Mesodermal cell (in vitro differentiated cells): ENCODE data around the gene KCNAB3.
A peak's percentile ranks its signal among the peaks of the same experiment; 100 is the strongest.
"Not testable (repeated sequence)": the region's sequence is repeated elsewhere in the genome, so short reads cannot be mapped to it uniquely, and the experiment has no call there.

Experiments
- H3K27ac ChIP-seq: 2 replicates; pipeline ENCODE4 v1.7.0; 2013; ENCODE audit warnings: mild to moderate bottlenecking, low read depth, low read length, moderate library complexity; ENCODE audit not compliant: severe bottlenecking
- H3K36me3 ChIP-seq: 2 replicates; pipeline ENCODE4 v1.7.1; 2013; ENCODE audit warnings: mild to moderate bottlenecking, low read length, moderate library complexity; ENCODE audit not compliant: control insufficient read depth, insufficient read depth
- H3K4me1 ChIP-seq: one replicate; pipeline ENCODE4 v1.7.1; 2013; ENCODE audit warnings: mild to moderate bottlenecking, low read length; ENCODE audit not compliant: insufficient read depth, control insufficient read depth, poor library complexity, severe bottlenecking
- H3K4me3 ChIP-seq: 2 replicates; pipeline ENCODE4 v1.7.0; 2013; ENCODE audit warnings: low read length, control low read depth, mild to moderate bottlenecking; ENCODE audit not compliant: insufficient read depth, poor library complexity, severe bottlenecking; ENCODE audit errors: extremely low read depth
- H3K9me3 ChIP-seq: 2 replicates; pipeline ENCODE4 v1.7.1; 2013; ENCODE audit warnings: mild to moderate bottlenecking, low read length, moderate library complexity; ENCODE audit not compliant: control insufficient read depth
- WGBS, 2 experiments: methylation state at CpG; one replicate each; pipeline ENCODE4 v1.1.5; 2013; ENCODE audit warnings: missing lambda C conversion rate in 2 of 2; ENCODE audit not compliant: insufficient coverage in 2 of 2; 5-methylcytosine and 5-hydroxymethylcytosine counted together

Gene KCNAB3

DNA sequence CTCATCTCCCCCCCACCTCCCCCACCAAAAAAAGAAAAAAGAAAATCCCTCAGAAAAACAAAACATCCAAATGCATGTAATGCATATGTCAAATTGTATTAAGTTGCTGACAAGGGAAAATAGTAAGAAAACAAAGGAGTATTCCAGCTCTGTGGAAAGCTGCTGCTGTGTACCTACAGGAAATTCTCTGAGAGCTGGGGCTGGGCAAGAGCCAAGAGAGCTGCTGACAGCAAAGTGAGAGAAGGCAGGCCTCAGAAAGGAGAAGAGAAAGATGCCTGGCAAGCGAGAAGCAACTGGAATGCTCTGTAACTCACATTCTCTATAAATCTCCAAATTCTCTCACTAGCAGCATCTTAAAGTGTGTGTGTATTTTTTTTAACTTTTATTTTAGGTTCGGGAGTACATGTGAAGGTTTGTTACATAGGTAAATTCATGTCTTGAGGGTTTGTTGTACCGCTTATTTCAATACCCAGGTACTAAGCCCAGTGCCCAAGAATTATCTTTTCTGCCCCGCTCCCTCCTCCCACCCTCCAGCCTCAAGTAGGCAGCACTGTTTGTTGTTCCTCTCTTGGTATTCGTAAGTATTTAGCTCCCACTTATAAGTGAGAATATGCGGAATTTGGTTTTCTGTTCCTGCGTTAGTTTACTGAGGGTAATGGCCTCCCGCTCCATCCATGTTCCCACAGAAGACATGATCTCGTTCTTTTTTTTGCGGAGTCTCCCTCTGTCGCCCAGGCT is 26.7 kb upstream of the KCNAB3 start:
- H3K27ac ChIP-seq = peak overlapping the region; percentile 66
- H3K4me3 ChIP-seq = no peak overlapping the region
- no peaks in the 10 kb centered on the region for H3K36me3 ChIP-seq
- no peaks in the 10 kb centered on the region for H3K9me3 ChIP-seq
- peaks cover 3% of the 10 kb centered on the region for H3K4me1 ChIP-seq
- 89 to 91% methylated on average over 5 to 6 of the region's 11 CpGs for WGBS, 2 experiments

DNA sequence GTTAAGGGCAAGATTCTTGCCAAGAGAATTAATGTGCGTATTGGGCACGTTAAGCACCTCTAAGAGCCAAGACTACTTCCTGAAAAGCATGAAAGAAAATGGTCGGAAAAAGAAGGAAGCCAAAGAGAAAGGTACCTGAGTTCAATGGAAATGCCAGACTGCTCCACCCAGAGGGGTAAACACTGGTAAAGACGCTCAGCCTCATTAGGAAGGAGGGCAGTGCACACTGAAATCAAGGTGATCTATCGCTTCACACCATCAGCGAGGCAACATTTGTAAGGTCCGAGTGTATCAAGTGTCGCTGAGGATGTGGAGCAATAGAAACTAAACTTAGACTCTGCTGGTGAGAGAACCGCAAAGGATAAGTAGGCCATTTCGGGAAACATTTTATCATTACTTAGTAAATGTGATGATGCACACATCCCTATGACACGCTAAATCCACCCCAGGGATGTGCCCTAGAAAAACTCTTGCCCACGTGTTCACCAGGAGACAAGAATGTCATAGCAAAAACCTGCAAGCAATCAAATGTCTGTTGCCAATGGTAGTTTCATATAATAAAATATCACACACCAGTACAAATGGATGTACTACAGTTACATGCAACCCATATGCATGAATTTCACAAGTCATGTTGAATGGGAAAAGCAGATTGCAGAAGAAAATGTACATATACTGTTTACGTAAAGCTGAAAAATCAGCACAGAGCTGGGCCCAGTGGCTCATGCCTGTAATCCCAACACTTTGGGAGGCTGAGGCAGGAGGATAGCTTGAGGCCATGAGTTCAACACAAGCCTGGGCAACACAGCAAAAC is 26.0 kb upstream of the KCNAB3 start:
- no peak overlapping the region for H3K27ac ChIP-seq
- H3K9me3 ChIP-seq = no peaks in the 10 kb centered on the region
- H3K4me3 ChIP-seq = no peak overlapping the region
- H3K4me1 ChIP-seq = peaks cover 3% of the 10 kb centered on the region
- H3K36me3 ChIP-seq = no peaks in the 10 kb centered on the region
- 91 to 96% methylated on average over 9 of the region's 13 CpGs for WGBS, 2 experiments

DNA sequence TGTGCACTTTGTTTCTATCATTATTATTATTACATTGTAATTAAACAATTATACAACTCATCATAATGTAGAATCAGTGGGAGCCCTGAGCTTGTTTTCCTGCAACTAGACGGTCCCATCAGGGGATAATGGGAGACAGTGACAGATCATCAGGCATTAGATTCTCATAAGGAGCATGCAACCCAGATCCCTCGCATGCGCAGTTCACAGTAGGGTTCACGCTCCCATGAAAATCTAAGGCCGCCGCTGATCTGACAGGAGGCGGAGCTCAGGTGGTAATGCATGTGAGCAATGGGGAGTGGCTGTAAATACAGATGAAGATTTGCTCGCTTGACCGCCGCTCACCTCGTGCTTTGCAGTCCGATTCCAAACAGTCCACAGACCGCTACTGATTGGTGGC is 23.6 kb upstream of the KCNAB3 start:
- H3K9me3 ChIP-seq, H3K4me1 ChIP-seq, H3K4me3 ChIP-seq, H3K27ac ChIP-seq: not testable (repeated sequence)
- H3K36me3 ChIP-seq = peaks cover 17% of the 10 kb centered on the region
- 97% methylated on average over 11 to 12 of the region's 13 CpGs for WGBS, 2 experiments

DNA sequence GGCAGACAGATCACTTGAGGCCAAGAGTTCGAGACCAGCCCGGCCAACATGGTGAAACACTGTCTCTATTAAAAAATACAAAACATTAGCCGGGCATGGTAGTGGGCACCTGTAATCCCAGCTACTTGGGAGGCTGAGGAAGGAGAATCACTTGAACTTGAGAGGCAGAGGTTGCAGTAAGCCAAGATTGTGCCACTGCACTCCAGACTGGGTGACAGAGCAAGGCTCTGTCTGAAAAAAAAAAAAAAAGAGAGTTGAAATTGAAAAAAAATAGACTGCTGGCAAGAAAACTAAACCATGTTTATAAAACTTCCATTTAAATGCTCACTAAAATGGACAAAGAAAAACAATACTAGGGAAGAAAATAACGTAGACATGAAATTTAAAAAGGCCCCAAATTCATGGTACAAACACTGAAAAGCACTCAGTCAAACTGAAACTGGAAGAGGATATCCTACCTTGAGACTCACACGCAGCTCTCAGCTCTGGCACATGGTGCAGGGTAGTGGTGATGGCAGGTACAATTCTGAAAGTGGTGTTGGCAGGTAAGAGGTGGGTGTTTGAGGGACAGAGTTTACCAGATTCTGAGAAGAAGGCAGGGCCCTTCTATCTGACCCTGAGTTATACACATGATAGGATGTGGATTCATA is 21.6 kb upstream of the KCNAB3 start:
- no peak overlapping the region for H3K27ac ChIP-seq
- H3K36me3 ChIP-seq = peaks cover 37% of the 10 kb centered on the region
- 86 to 96% methylated on average over 2 of the region's 5 CpGs for WGBS, 2 experiments
- H3K4me1 ChIP-seq = no peaks in the 10 kb centered on the region
- no peaks in the 10 kb centered on the region for H3K9me3 ChIP-seq
- no peak overlapping the region for H3K4me3 ChIP-seq

DNA sequence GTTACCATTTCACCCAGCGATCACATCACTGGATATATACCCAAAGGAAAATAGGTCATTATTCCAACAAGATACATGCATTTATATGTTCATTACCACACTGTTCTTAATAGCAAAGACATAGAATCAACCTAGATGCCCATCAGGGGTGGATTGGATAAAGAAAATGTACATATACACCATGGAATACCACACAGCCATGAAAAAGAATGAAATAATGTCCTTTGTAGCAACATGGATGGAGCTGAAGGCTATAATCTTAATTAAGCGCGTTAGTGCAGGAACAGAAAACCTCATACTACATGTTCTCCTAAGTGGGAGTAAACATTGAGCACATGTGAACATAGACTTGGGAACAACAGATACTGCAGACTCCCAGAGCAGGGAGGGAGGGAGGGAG is 20.9 kb upstream of the KCNAB3 start:
- H3K27ac ChIP-seq = no peak overlapping the region
- H3K36me3 ChIP-seq = peaks cover 44% of the 10 kb centered on the region
- H3K4me1 ChIP-seq = no peaks in the 10 kb centered on the region
- WGBS, 2 experiments = 100% methylated on average over 1 of the region's 3 CpGs; no CpG with 5 or more reads in 1 of the 2 experiments
- H3K9me3 ChIP-seq = no peaks in the 10 kb centered on the region
- H3K4me3 ChIP-seq = no peak overlapping the region

DNA sequence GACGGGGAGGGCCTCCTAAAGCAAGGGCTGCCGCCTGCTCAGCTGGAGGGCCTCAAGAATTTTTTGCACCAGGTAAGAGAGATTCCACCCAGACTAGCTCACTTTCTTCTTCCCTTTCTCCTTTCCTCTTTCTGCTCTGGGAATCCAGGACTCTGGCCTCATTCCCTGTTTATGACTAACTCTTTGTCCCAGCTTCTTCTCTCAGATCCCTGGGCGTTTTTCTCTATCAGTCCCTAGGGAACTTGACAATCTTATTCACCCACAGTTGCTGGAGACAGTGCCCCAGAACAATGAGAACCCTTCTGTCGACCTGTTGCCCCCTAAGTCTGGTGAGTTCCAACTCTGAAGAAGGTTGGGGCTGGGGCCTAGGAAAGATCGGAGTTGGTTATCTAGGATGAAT is 18.0 kb upstream of the KCNAB3 start:
- H3K27ac ChIP-seq = no peak overlapping the region
- H3K9me3 ChIP-seq = no peaks in the 10 kb centered on the region
- H3K4me3 ChIP-seq = no peak overlapping the region
- no peaks in the 10 kb centered on the region for H3K4me1 ChIP-seq
- peaks cover 68% of the 10 kb centered on the region for H3K36me3 ChIP-seq
- 86 to 92% methylated on average over 4 to 5 of the region's 5 CpGs for WGBS, 2 experiments

DNA sequence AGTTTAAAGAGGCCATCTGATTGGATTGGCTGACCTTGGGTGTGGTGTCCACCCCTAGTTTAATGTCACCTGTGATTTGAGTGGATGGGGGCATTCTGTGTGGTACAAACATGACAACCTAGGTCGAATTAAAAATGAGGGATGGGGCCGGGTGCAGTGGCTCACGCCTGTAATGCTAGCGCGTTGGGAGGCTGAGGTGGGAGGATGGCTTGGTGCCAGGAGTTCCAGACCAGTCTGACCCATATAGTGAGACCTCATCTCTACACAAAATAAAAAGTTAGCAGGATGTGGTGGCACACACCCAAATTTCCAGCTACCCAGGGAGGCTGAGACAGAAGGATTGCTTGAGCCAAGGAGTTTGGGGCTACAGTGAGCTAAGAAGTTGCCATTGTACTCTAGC is 16.8 kb upstream of the KCNAB3 start:
- 90 to 93% methylated on average over 2 to 3 of the region's 5 CpGs for WGBS, 2 experiments
- H3K27ac ChIP-seq = no peak overlapping the region
- peaks cover 75% of the 10 kb centered on the region for H3K36me3 ChIP-seq
- no peaks in the 10 kb centered on the region for H3K9me3 ChIP-seq
- H3K4me1 ChIP-seq = no peaks in the 10 kb centered on the region
- no peak overlapping the region for H3K4me3 ChIP-seq

DNA sequence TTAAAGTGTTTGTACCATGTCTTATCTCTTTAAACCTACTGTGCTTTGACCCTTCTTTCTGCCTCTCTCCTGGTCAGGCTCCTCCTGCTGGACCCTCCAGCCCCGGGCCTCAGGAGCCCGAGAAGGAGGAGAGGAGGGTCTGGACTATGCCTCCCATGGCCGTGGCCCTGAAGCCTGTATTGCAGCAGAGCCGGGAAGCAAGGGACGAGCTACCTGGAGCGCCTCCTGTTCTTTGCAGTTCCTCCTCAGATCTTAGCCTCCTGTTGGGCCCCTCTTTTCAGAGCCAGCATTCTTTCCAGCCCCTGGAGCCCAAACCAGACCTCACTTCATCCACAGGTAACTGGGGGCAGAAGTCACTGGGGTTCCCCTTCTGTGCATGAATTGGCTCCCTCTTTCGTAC is 16.0 kb upstream of the KCNAB3 start:
- 86 to 98% methylated on average over 6 of the region's 7 CpGs for WGBS, 2 experiments
- Histone ChIP-seq H3K4me1 (no peaks in the 10 kb centered on the region), H3K4me3 (no peak overlapping the region), H3K9me3 (no peaks in the 10 kb centered on the region), H3K27ac (no peak overlapping the region), H3K36me3 (peaks cover 83% of the 10 kb centered on the region)

DNA sequence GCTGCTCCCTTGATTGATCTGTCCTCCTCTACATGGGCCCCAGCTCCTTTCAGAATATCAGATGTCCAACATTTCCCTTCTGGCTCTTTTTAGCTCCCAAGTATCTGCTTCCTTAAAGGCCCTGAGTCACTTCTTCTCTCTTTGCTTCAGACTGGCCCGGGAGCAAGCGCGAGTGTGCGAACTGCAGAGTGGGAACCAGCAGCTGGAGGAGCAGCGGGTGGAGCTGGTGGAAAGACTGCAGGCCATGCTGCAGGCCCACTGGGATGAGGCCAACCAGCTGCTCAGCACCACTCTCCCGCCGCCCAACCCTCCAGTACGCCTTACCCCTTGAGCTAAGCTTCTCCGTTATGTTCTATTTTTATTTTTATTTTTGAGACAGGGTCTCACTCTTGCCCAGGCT is 14.7 kb upstream of the KCNAB3 start:
- Histone ChIP-seq H3K4me3 (no peak overlapping the region), H3K4me1 (no peaks in the 10 kb centered on the region), H3K9me3 (no peaks in the 10 kb centered on the region), H3K36me3 (peaks cover 90% of the 10 kb centered on the region), H3K27ac (no peak overlapping the region)
- WGBS, 2 experiments = 100% methylated on average over 5 to 8 of the region's 9 CpGs

DNA sequence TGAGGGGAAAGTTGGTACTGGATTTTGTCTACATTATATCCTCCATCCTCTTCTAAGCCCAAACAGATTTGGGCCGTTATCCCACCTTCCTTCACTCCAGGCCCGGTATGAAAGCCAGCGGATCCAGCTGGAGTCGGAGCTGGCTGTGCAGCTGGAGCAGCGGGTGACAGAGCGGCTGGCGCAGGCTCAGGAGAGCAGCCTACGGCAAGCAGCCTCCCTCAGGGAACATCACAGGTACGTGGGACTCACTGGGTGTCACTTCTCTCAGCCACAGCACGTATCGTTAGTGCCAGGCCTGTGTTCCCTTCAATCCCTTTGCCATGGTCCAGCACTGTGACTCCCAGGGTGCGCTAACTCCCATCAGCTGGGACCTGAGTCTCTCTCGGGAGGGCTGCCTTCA is 13.6 kb upstream of the KCNAB3 start:
- peaks cover 90% of the 10 kb centered on the region for H3K36me3 ChIP-seq
- WGBS, 2 experiments = 89 to 93% methylated on average over 11 to 12 of the region's 13 CpGs
- H3K27ac ChIP-seq = no peak overlapping the region
- no peak overlapping the region for H3K4me3 ChIP-seq
- no peaks in the 10 kb centered on the region for H3K4me1 ChIP-seq
- no peaks in the 10 kb centered on the region for H3K9me3 ChIP-seq
